A549 (cell line): ENCODE results near the gene ALDH4A1.

Source experiments
- BHLHE40 ChIP-seq: IDR thresholded peaks from 2 replicates; pipeline ENCODE4 v1.6.1; 2012; ENCODE audit warnings: low read depth, low read length, inconsistent platforms
- FOSL2 ChIP-seq, 2 experiments: fragments of 450-650 bp in 1 of 2; fragments of >200 bp in 1 of 2; sonication (Bioruptor Twin) in 1 of 2; formaldehyde crosslinking; IDR thresholded peaks; 2 replicates each; pipeline versions ENCODE4 v1.5.0 to v1.6.1; 2016 to 2020; ENCODE audit warnings: mild to moderate bottlenecking in 1 of 2, moderate library complexity in 1 of 2
- HDAC2 ChIP-seq: fragments of 200-600 bp; sonication (generic); IDR thresholded peaks from 2 replicates; pipeline ENCODE4 v1.6.1; 2016
- JUN ChIP-seq, 2 experiments: fragments of >200 bp; sonication (Bioruptor Twin); formaldehyde crosslinking; IDR thresholded peaks; 2 replicates in 1 of 2; 3 replicates in 1 of 2; pipeline ENCODE4 v1.6.1; 2016 to 2017
- KDM1A ChIP-seq: fragments of 200-600 bp; sonication (generic); IDR thresholded peaks from 2 replicates; pipeline ENCODE4 v1.6.1; 2016; ENCODE audit warnings: low read depth, mild to moderate bottlenecking
- MAZ ChIP-seq: fragments of 150-350 bp; IDR thresholded peaks from 2 replicates; pipeline ENCODE4 v1.6.1; 2014; ENCODE audit warnings: antibody characterized with exemption, low read depth, low read length, borderline replicate concordance
- NFE2L2 ChIP-seq: fragments of 150-350 bp; conservative IDR thresholded peaks from 2 replicates; pipeline ENCODE4 v1.6.1; 2014; ENCODE audit warnings: low read length
- POLR2A ChIP-seq: IDR thresholded peaks from 2 replicates; pipeline ENCODE4 v1.6.1; 2012; ENCODE audit warnings: mild to moderate bottlenecking, low read length
- RNF2 ChIP-seq: fragments of 200-600 bp; sonication (generic); IDR thresholded peaks from 2 replicates; pipeline ENCODE4 v1.6.1; 2016; ENCODE audit warnings: low read depth, mild to moderate bottlenecking, antibody characterized with exemption, moderate library complexity, borderline replicate concordance
- ZSCAN20 ChIP-seq: fragments of 250-450 bp; sonication (Bioruptor Pico); IDR thresholded peaks from 2 replicates; pipeline ENCODE4 v1.8.0; 2022; ENCODE audit warnings: mild to moderate bottlenecking, moderate library complexity
- TF ChIP-seq, protein P1 (sequence below): fragments of >200 bp; sonication (Bioruptor Twin); formaldehyde crosslinking; IDR thresholded peaks from 3 replicates; pipeline ENCODE4 v1.5.1; 2016
- TF ChIP-seq, protein P2 (sequence below): fragments of 150-350 bp; IDR thresholded peaks from 2 replicates; pipeline ENCODE4 v1.6.1; 2014; ENCODE audit warnings: low read depth, mild to moderate bottlenecking, low read length
- TF ChIP-seq, protein P3 (sequence below): IDR thresholded peaks from 2 replicates; pipeline ENCODE4 v1.6.1; 2012

DNA sequence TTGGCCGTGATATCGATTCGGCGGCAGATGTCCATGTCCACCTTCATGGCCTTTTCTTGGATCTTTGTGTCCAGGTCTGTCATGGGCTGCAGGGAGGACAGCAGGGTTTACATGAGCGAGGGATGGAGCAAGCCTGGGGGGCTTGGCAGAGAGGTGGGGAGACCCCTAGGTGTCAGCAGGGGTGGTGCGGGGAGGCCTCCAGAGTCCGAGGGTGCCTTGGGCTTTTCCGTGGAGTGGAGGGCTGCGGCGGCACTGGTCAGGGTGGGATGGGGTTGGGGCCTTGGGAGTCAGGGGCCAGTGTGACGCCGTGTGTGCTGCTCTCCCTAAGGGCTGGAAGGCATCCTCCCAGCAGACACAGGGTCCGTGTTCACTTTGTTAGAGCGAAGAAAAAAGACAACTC, 16.1 kb upstream of the ALDH4A1 start:
- TF ChIP-seq, protein P1, sequence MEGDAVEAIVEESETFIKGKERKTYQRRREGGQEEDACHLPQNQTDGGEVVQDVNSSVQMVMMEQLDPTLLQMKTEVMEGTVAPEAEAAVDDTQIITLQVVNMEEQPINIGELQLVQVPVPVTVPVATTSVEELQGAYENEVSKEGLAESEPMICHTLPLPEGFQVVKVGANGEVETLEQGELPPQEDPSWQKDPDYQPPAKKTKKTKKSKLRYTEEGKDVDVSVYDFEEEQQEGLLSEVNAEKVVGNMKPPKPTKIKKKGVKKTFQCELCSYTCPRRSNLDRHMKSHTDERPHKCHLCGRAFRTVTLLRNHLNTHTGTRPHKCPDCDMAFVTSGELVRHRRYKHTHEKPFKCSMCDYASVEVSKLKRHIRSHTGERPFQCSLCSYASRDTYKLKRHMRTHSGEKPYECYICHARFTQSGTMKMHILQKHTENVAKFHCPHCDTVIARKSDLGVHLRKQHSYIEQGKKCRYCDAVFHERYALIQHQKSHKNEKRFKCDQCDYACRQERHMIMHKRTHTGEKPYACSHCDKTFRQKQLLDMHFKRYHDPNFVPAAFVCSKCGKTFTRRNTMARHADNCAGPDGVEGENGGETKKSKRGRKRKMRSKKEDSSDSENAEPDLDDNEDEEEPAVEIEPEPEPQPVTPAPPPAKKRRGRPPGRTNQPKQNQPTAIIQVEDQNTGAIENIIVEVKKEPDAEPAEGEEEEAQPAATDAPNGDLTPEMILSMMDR, result no peak
- TF ChIP-seq HDAC2 (no peak), ZSCAN20 (no peak), MAZ (no peak), KDM1A (no peak), NFE2L2 (no peak), POLR2A (no peak), BHLHE40 (no peak), JUN (IDR thresholded peaks at IDR 0.05) (no peak), RNF2 (no peak), FOSL2 (IDR thresholded peaks at IDR 0.05) (no peak), FOSL2 (CRISPR knock-in tag; IDR thresholded peaks at IDR 0.05) (no peak)
- TF ChIP-seq, protein P2, sequence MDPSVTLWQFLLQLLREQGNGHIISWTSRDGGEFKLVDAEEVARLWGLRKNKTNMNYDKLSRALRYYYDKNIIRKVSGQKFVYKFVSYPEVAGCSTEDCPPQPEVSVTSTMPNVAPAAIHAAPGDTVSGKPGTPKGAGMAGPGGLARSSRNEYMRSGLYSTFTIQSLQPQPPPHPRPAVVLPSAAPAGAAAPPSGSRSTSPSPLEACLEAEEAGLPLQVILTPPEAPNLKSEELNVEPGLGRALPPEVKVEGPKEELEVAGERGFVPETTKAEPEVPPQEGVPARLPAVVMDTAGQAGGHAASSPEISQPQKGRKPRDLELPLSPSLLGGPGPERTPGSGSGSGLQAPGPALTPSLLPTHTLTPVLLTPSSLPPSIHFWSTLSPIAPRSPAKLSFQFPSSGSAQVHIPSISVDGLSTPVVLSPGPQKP, result no peak
- TF ChIP-seq, protein P3, sequence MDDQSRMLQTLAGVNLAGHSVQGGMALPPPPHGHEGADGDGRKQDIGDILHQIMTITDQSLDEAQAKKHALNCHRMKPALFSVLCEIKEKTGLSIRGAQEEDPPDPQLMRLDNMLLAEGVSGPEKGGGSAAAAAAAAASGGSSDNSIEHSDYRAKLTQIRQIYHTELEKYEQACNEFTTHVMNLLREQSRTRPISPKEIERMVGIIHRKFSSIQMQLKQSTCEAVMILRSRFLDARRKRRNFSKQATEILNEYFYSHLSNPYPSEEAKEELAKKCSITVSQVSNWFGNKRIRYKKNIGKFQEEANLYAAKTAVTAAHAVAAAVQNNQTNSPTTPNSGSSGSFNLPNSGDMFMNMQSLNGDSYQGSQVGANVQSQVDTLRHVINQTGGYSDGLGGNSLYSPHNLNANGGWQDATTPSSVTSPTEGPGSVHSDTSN, result no peak
